Measurements from ENCODE around the gene DDX46.
"Not testable (repeated sequence)": the region's sequence is repeated elsewhere in the genome, so short reads cannot be mapped to it uniquely, and the experiment has no call there.

DDX46 gene

DNA sequence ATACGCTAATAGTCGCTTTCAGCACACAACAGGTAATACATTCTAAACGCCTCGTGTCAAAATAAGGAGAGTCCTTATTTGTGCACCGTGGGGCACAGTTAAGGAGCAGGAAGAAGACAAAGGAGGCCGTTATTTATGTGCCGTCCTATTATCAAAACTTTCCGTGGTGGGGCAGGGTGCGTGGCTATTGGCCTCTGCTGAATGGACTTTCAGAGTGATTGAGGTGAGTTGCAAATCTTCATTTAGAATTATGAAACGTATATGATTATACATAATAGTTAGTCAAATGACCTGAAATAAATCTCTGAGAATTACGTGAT lies 88.0 kb downstream of the DDX46 start:
- H3K23ac ChIP-seq (ENCODE audit: low read length) = peak overlapping the region; percentile 51
- H3K4me2 ChIP-seq (ENCODE audit: low read length) = peak overlapping the region; percentile 87
- H3K9ac ChIP-seq (ENCODE audit: low read length) = peak overlapping the region; percentile 98
- peaks cover 6% of the 10 kb centered on the region for H3K79me1 ChIP-seq (ENCODE audit: low read length)
- H3K27me3 ChIP-seq (ENCODE audit: insufficient read depth, low read length) = no peaks in the 10 kb centered on the region
- peak overlapping the region; percentile 89 for H4K8ac ChIP-seq (ENCODE audit: low read depth, low read length)
- H3K18ac ChIP-seq (ENCODE audit: low read length) = no peak overlapping the region
- peaks cover 8% of the 10 kb centered on the region for H3K79me2 ChIP-seq (ENCODE audit: control insufficient read depth, insufficient read depth, low read length, poor library complexity)
- no peak overlapping the region for H2AK5ac ChIP-seq (ENCODE audit: low read length)
- H2AFZ ChIP-seq (ENCODE audit: insufficient read depth, low read length, poor library complexity) = no peak overlapping the region
- no peak for DNase-seq
- H2BK120ac ChIP-seq (ENCODE audit: insufficient read depth, low read length, poor library complexity) = no peak overlapping the region
- H3K27ac ChIP-seq (ENCODE audit: low read depth, low read length) = peak overlapping the region; percentile 90
- no peaks in the 10 kb centered on the region for H3K4me1 ChIP-seq (ENCODE audit: control insufficient read depth in 1 of 2, insufficient read depth in 2 of 2, low read length in 2 of 2)
- peaks cover 5 to 9% of the 10 kb centered on the region in 2 experiments for H3K36me3 ChIP-seq (ENCODE audit: control insufficient read depth in 1 of 2, insufficient read depth in 2 of 2, low read length in 2 of 2)
- no peak overlapping the region for H2BK12ac ChIP-seq (ENCODE audit: low read length)
- peak overlapping the region; percentile 90 for H3K4me3 ChIP-seq (ENCODE audit: low read depth, low read length)
- H2BK5ac ChIP-seq (ENCODE audit: low read depth, low read length, poor library complexity) = no peak overlapping the region
- no CpG with 5 or more reads among the region's 11 CpGs for WGBS (ENCODE audit: extremely low coverage, insufficient coverage, insufficient read length)
- H4K91ac ChIP-seq (ENCODE audit: low read depth, low read length) = no peak overlapping the region
- peak overlapping the region; percentile 24 for H3K14ac ChIP-seq (ENCODE audit: low read length)
- H4K12ac ChIP-seq (ENCODE audit: low read depth, low read length) = no peak overlapping the region
- H3K9me3 ChIP-seq (ENCODE audit: insufficient read depth, low read depth, low read length) = no peaks in the 10 kb centered on the region
- peak overlapping the region; percentile 63 for H3K4ac ChIP-seq (ENCODE audit: low read depth, low read length)

DNA sequence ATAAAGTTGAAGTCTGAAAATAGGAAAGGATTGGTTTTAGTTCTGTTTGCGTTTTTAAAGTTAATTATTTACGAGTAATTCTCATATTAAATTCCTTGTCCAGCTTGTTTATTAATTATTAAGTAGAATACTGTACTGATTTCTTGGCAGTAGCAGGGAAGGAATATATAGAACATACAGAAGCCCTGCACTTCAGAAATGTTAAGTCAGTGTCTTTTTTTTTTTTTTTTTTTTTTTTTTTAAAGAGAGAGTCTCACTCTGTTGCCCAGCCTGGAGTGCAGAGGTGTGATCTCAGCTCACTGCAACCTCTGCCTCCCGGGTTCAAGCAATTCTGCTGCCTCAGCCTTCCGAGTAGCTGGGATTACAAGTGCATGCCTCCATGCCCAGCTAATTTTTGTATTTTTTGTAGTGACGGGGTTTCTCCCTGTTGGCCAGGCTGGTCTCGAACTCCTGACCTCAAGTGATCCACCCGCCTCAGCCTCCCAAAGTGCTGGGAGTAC lies 90.9 kb downstream of the DDX46 start:
- H3K36me3 ChIP-seq (ENCODE audit: control insufficient read depth in 1 of 2, insufficient read depth in 2 of 2, low read length in 2 of 2) = peaks cover 7 to 11% of the 10 kb centered on the region in 2 experiments
- H2AFZ ChIP-seq (ENCODE audit: insufficient read depth, low read length, poor library complexity); H3K4me1 ChIP-seq (ENCODE audit: control insufficient read depth in 1 of 2, insufficient read depth in 2 of 2, low read length in 2 of 2); H2BK120ac ChIP-seq (ENCODE audit: insufficient read depth, low read length, poor library complexity); H4K12ac ChIP-seq (ENCODE audit: low read depth, low read length); H3K23ac ChIP-seq (ENCODE audit: low read length); H2BK12ac ChIP-seq (ENCODE audit: low read length); H3K27me3 ChIP-seq (ENCODE audit: insufficient read depth, low read length); H4K91ac ChIP-seq (ENCODE audit: low read depth, low read length); H2BK5ac ChIP-seq (ENCODE audit: low read depth, low read length, poor library complexity); DNase-seq; H3K4me3 ChIP-seq (ENCODE audit: low read depth, low read length); H3K14ac ChIP-seq (ENCODE audit: low read length); H3K79me1 ChIP-seq (ENCODE audit: low read length); H3K4ac ChIP-seq (ENCODE audit: low read depth, low read length); H3K27ac ChIP-seq (ENCODE audit: low read depth, low read length); H4K8ac ChIP-seq (ENCODE audit: low read depth, low read length); H3K4me2 ChIP-seq (ENCODE audit: low read length); H2AK5ac ChIP-seq (ENCODE audit: low read length); H3K9ac ChIP-seq (ENCODE audit: low read length); H3K18ac ChIP-seq (ENCODE audit: low read length); H3K9me3 ChIP-seq (ENCODE audit: insufficient read depth, low read depth, low read length); H3K79me2 ChIP-seq (ENCODE audit: control insufficient read depth, insufficient read depth, low read length, poor library complexity): not testable (repeated sequence)
- no CpG with 5 or more reads among the region's 7 CpGs for WGBS (ENCODE audit: extremely low coverage, insufficient coverage, insufficient read length)

GRCh38 chr5:134851307-134851923 lies 92.8 kb downstream of the DDX46 start:
- H3K4ac ChIP-seq (ENCODE audit: low read depth, low read length) = no peak overlapping the region
- H2BK120ac ChIP-seq (ENCODE audit: insufficient read depth, low read length, poor library complexity) = no peak overlapping the region
- H3K14ac ChIP-seq (ENCODE audit: low read length) = no peak overlapping the region
- H4K12ac ChIP-seq (ENCODE audit: low read depth, low read length) = no peak overlapping the region
- H3K4me2 ChIP-seq (ENCODE audit: low read length) = no peak overlapping the region
- H2AK5ac ChIP-seq (ENCODE audit: low read length) = no peak overlapping the region
- no peak overlapping the region for H2BK5ac ChIP-seq (ENCODE audit: low read depth, low read length, poor library complexity)
- peak; percentile 17 to 49 for DNase-seq
- no peak overlapping the region for H3K4me3 ChIP-seq (ENCODE audit: low read depth, low read length)
- H3K79me2 ChIP-seq (ENCODE audit: control insufficient read depth, insufficient read depth, low read length, poor library complexity) = peaks cover 2% of the 10 kb centered on the region
- no peaks in the 10 kb centered on the region for H3K4me1 ChIP-seq (ENCODE audit: control insufficient read depth in 1 of 2, insufficient read depth in 2 of 2, low read length in 2 of 2)
- no peak overlapping the region for H4K8ac ChIP-seq (ENCODE audit: low read depth, low read length)
- no peak overlapping the region for H3K27ac ChIP-seq (ENCODE audit: low read depth, low read length)
- H3K9ac ChIP-seq (ENCODE audit: low read length) = no peak overlapping the region
- H3K9me3 ChIP-seq (ENCODE audit: insufficient read depth, low read depth, low read length) = no peaks in the 10 kb centered on the region
- H2BK12ac ChIP-seq (ENCODE audit: low read length) = no peak overlapping the region
- peaks cover 16 to 17% of the 10 kb centered on the region in 2 experiments for H3K36me3 ChIP-seq (ENCODE audit: control insufficient read depth in 1 of 2, insufficient read depth in 2 of 2, low read length in 2 of 2)
- H2AFZ ChIP-seq (ENCODE audit: insufficient read depth, low read length, poor library complexity) = no peak overlapping the region
- no peak overlapping the region for H3K18ac ChIP-seq (ENCODE audit: low read length)
- no peaks in the 10 kb centered on the region for H3K27me3 ChIP-seq (ENCODE audit: insufficient read depth, low read length)
- peaks cover under 1% of the 10 kb centered on the region for H3K79me1 ChIP-seq (ENCODE audit: low read length)
- no peak overlapping the region for H4K91ac ChIP-seq (ENCODE audit: low read depth, low read length)
- no peak overlapping the region for H3K23ac ChIP-seq (ENCODE audit: low read length)
- no CpG with 5 or more reads among the region's 1 CpG for WGBS (ENCODE audit: extremely low coverage, insufficient coverage, insufficient read length)

GRCh38 chr5:134856465-134856864 lies 97.9 kb downstream of the DDX46 start:
- not testable (repeated sequence) for H3K4me3 ChIP-seq (ENCODE audit: low read depth, low read length); H4K12ac ChIP-seq (ENCODE audit: low read depth, low read length); DNase-seq; H3K9me3 ChIP-seq (ENCODE audit: insufficient read depth, low read depth, low read length); H3K27ac ChIP-seq (ENCODE audit: low read depth, low read length); H4K8ac ChIP-seq (ENCODE audit: low read depth, low read length); H3K9ac ChIP-seq (ENCODE audit: low read length); H3K23ac ChIP-seq (ENCODE audit: low read length); H4K91ac ChIP-seq (ENCODE audit: low read depth, low read length); H3K4me2 ChIP-seq (ENCODE audit: low read length); H2BK12ac ChIP-seq (ENCODE audit: low read length); H2BK120ac ChIP-seq (ENCODE audit: insufficient read depth, low read length, poor library complexity); H2BK5ac ChIP-seq (ENCODE audit: low read depth, low read length, poor library complexity); H2AFZ ChIP-seq (ENCODE audit: insufficient read depth, low read length, poor library complexity); H3K18ac ChIP-seq (ENCODE audit: low read length); H3K79me2 ChIP-seq (ENCODE audit: control insufficient read depth, insufficient read depth, low read length, poor library complexity); H3K27me3 ChIP-seq (ENCODE audit: insufficient read depth, low read length); H3K14ac ChIP-seq (ENCODE audit: low read length); H2AK5ac ChIP-seq (ENCODE audit: low read length); H3K4ac ChIP-seq (ENCODE audit: low read depth, low read length); H3K4me1 ChIP-seq (ENCODE audit: control insufficient read depth in 1 of 2, insufficient read depth in 2 of 2, low read length in 2 of 2); H3K79me1 ChIP-seq (ENCODE audit: low read length)
- H3K36me3 ChIP-seq (ENCODE audit: control insufficient read depth in 1 of 2, insufficient read depth in 2 of 2, low read length in 2 of 2) = peaks cover 23% of the 10 kb centered on the region in 2 experiments
- no CpG with 5 or more reads among the region's 7 CpGs for WGBS (ENCODE audit: extremely low coverage, insufficient coverage, insufficient read length)

Data from trophoblast cell (in vitro differentiated cells and primary cell).